H1 (cell line): ENCODE data around the gene NDC1. TPM values are rescaled to one million over a fixed set of nuclear protein-coding genes. Genes with fewer than 3 reads are reported as not detected.

ENCODE experiments used
- CTCF ChIP-seq, 3 experiments: IDR thresholded peaks; 1 replicate in 2 of 3; 2 replicates in 1 of 3; pipeline versions ENCODE4 v1.5.1 to v1.6.1; 2011; ENCODE audit warnings: low read length in 3 of 3, mild to moderate bottlenecking in 3 of 3, inconsistent platforms in 2 of 3, low read depth in 1 of 3, moderate library complexity in 1 of 3; ENCODE audit not compliant: insufficient read depth in 1 of 3; ENCODE audit errors: control extremely low read depth in 1 of 3
- EGR1 ChIP-seq: IDR thresholded peaks from 2 replicates; pipeline ENCODE4 v1.6.1; 2011; ENCODE audit warnings: low read depth, low read length, borderline replicate concordance
- HDAC2 ChIP-seq, 2 experiments: fragments of 300-600 bp in 1 of 2; sonication (generic) in 1 of 2; IDR thresholded peaks; 2 replicates each; pipeline ENCODE4 v1.6.1; 2011 to 2012; ENCODE audit warnings: low read depth in 2 of 2, low read length in 2 of 2, mild to moderate bottlenecking in 2 of 2, moderate library complexity in 2 of 2, borderline replicate concordance in 1 of 2, inconsistent platforms in 1 of 2
- RFX5 ChIP-seq: IDR thresholded peaks from 2 replicates; pipeline ENCODE4 v1.6.1; 2011; ENCODE audit warnings: low read depth, low read length, improper control_type of control experiment, borderline replicate concordance
- polyA plus RNA-seq, 7 experiments: library from polyadenylated mRNA; depleted of rRNA in 3 of 7; stranded (reverse) in 5 of 7; unstranded in 2 of 7; fragments of >200 nt in 5 of 7; fragments of 200-250 nt in 2 of 7; gene quantifications; 1 replicate in 5 of 7; 2 replicates in 1 of 7; 4 replicates in 1 of 7; pipeline versions ENCODE4 v1.2.1 to v1.2.3, GENCODE V29; 2011 to 2013; ENCODE audit warnings: missing spikeins in 2 of 7, mixed read lengths in 2 of 7
- total RNA-seq: library from RNA; stranded (reverse); fragmentation: NEBNext Ultra II Directional; extraction: Animal tissue kit (Norgen Biotek cat#: 25700); gene quantifications from 2 replicates; pipeline ENCODE4 v1.2.1, GENCODE V29; 2021

Gene NDC1
- total and polyA plus RNA-seq, 2 of the 8 experiments (the other 6 are each of a cell fraction or from before 2014, with no cell fraction given) = 62.9 to 66.1 TPM

GRCh38 chr1:53842347-53842746 is 4.3 kb upstream of the NDC1 start (continued):
- no peak for TF ChIP-seq CTCF (IDR thresholded peaks at IDR 0.05; ENCODE audit: control extremely low read depth in 1 of 3, insufficient read depth in 1 of 3, low read depth in 1 of 3, low read length in 3 of 3)
- no peak for TF ChIP-seq EGR1
- no peak for TF ChIP-seq HDAC2 (IDR thresholded peaks at IDR 0.05; ENCODE audit: borderline replicate concordance in 1 of 2, low read depth in 2 of 2, low read length in 2 of 2)
- TF ChIP-seq RFX5 = no peak
